HL-60 (cell line): ENCODE data around the gene IQSEC3.

Experiments used
- DNase-seq, 2 experiments: peaks; one replicate each; pipeline ENCODE4 v3.0.0-alpha.2; 2010 to 2020; ENCODE audit warnings: low read depth in 1 of 2, low spot score in 1 of 2
- H3K27ac ChIP-seq: fragments of 250-450 bp; sonication (Bioruptor Pico); replicated peaks from 2 replicates; pipeline ENCODE4 v1.5.1; 2020; ENCODE audit warnings: mild to moderate bottlenecking, moderate library complexity
- H3K27me3 ChIP-seq: fragments of 250-450 bp; sonication (Bioruptor Pico); 2 replicates; pipeline ENCODE4 v1.5.1; 2021; ENCODE audit warnings: mild to moderate bottlenecking, moderate library complexity; ENCODE audit not compliant: insufficient read depth, poor library complexity, severe bottlenecking
- H3K4me3 ChIP-seq: replicated peaks from 2 replicates; pipeline ENCODE4 v1.5.1; 2011; ENCODE audit warnings: mild to moderate bottlenecking, control low read depth, low read length; ENCODE audit not compliant: insufficient read depth
- CTCF ChIP-seq: IDR thresholded peaks from one replicate; pipeline ENCODE4 v1.5.1; 2011; ENCODE audit warnings: low read length, control low read depth, inconsistent platforms; ENCODE audit not compliant: insufficient read depth
- GABPA ChIP-seq: IDR thresholded peaks from 2 replicates; pipeline ENCODE4 v1.6.1; 2012; ENCODE audit warnings: low read depth
- POLR2AphosphoS5 ChIP-seq: IDR thresholded peaks from 2 replicates; pipeline ENCODE4 v1.6.1; 2012; ENCODE audit warnings: low read depth
- REST ChIP-seq: IDR thresholded peaks from 2 replicates; pipeline ENCODE4 v1.6.1; 2012; ENCODE audit warnings: low read depth; ENCODE audit not compliant: insufficient replicate concordance
- SPI1 ChIP-seq: IDR thresholded peaks from 2 replicates; pipeline ENCODE4 v1.6.1; 2012; ENCODE audit warnings: low read depth, mild to moderate bottlenecking, borderline replicate concordance

Gene IQSEC3

GRCh38 chr12:193261-193660 is 126.7 kb downstream of the IQSEC3 start:
- TF ChIP-seq REST (no peak), CTCF (no peak), SPI1 (no peak), POLR2AphosphoS5 (no peak), GABPA (no peak)
- no peak overlapping the region for H3K4me3 ChIP-seq
- H3K27me3 ChIP-seq = no peaks in the 10 kb centered on the region
- DNase-seq = no peak
- no peak overlapping the region for H3K27ac ChIP-seq

GRCh38 chr12:194276-194675 is 127.7 kb downstream of the IQSEC3 start:
- DNase-seq = no peak
- Histone ChIP-seq H3K4me3 (no peak overlapping the region), H3K27me3 (no peaks in the 10 kb centered on the region), H3K27ac (no peak overlapping the region)
- no peak for TF ChIP-seq CTCF
- no peak for TF ChIP-seq SPI1

GRCh38 chr12:195156-195555 is 128.6 kb downstream of the IQSEC3 start:
- no peak for DNase-seq
- no peak overlapping the region for H3K4me3 ChIP-seq
- TF ChIP-seq REST = no peak
- TF ChIP-seq SPI1 = no peak
- TF ChIP-seq POLR2AphosphoS5 = no peak
- no peak for TF ChIP-seq GABPA
- no peak for TF ChIP-seq CTCF
- no peak overlapping the region for H3K27ac ChIP-seq
- peaks cover 3% of the 10 kb centered on the region for H3K27me3 ChIP-seq

- H3K27ac ChIP-seq = no peak overlapping the region
- peaks cover 3% of the 10 kb centered on the region for H3K27me3 ChIP-seq
- no peak overlapping the region for H3K4me3 ChIP-seq
- no peak for TF ChIP-seq GABPA
- TF ChIP-seq SPI1 = no peak
- no peak for TF ChIP-seq POLR2AphosphoS5
- no peak for TF ChIP-seq REST
- TF ChIP-seq CTCF = no peak
- no peak for DNase-seq
These were observed 129.4 kb downstream of the IQSEC3 start for GRCh38 chr12:195951-196350.
